HG02642 (cell line): Measurements from ENCODE around the gene AGAP1.

Experiments
- ATAC-seq: cut with Tn5 transposase; IDR thresholded peaks from one replicate; pipeline ENCODE4 v1.9.1; 2021; ENCODE audit warnings: mild to moderate bottlenecking; ENCODE audit not compliant: unreplicated experiment, poor library complexity

AGAP1 gene

DNA sequence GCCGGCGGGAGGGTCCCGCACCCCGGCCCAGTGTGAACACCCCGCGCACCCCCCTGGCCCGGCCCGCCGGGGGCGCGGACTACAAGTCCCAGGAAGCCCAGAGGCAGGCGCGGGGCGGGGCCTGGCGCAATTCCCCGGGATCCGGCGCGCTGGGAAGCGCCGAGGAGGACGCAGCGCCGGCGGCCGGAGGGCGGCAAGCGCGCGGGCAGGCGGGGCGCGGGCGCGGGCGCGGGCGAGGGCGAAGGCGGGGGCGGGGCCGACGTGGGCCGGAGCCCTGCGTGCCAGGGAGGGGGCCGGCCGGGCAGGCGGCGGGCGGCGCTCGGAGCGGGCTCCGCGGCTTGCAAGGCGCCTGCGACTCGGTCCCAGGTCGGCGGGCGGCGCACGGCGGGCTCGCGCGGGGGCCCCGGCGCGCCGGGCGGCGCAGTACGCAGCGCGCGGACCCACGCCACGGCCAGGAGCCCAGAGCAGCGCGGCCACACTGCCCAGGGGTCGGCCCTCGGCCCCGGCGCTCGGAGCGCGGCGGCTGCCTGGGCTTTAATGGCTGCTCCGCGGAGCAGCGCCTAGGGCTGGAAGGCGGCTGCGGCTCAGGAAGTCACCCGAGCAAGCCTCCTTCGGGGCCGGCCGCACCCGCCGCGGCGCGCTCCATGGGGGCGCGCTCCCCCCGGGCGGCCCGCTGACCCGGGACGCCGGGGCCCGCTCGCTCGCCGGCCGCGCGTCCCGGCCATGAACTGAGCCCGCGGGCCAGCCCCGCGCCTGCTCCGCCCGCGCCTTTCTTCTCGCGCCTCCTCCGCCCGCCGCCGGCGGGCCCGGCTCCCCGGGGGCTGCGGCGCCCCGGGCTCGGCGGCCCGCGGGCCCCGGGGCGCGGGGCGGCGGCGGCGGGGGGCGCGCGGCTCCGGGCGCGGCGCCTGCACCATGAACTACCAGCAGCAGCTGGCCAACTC lies at the start of gene AGAP1:
Gene AGAP1 (plus strand): TSS at position 269 of the 941 bp plus-strand sequence.
- peak; percentile 51 for ATAC-seq

DNA sequence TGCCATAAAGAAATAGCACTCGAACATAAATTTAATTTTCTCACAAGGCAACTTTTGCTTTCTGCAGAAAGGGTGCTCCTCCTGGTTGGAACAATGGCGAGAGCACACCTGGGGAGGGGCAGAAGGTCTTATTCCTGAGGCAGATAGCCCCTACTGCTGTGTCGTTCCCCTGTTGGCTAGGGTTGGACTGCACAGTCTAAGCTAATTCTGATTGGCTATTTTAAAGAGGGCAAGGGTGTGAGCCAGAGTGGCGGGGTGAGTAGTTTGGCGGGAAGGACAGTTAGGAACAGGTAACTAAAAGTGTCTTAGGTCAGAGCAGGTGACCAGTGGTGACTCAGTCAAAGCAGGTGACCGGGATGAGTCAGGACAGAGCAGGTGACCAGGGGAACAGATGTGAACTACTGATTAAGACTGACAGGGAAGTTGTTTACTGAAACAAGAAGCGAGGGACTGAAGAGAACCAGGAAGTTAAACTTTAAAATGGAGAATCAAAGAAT lies 49.7 kb upstream of the AGAP1 start:
- no peak for ATAC-seq

DNA sequence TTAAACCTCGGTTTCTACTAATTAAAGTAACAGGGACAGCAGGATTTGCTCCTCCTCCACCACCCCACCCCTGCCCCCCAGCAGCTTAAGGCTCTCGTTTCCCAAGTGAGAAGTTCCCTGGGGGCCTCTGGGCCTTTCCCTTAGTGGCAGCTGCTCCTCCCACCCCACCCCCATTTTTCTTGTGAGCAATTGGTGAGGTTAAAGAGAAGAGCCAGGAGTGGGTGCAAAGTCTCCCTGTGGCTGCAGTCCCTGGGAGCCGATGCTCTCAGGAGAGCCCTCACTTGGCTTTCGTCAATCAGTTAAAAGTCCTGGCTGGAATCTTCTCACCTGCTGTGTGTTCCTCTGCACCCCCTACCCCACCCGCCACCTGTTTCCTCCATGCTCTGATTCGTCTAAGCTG lies 48.7 kb upstream of the AGAP1 start:
- no peak for ATAC-seq

DNA sequence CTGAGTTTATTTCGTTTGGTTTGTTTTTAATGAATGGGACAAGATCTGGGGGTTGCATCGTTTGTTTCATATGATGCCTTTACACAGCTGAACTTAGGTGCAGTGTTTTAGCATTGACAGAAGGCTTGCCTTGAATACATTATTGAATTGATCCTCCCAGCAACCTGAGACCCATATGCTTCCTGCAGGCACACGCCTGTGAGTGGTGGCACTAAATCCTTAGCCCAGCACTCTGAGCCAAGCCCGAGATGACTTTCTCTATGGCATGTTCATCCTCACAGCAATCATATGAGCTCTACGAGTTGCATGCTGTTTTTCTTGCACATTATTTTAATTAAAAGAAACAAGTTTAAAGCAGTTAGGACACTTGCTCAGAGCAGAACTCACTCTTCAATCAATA lies 47.8 kb upstream of the AGAP1 start:
- no peak for ATAC-seq

DNA sequence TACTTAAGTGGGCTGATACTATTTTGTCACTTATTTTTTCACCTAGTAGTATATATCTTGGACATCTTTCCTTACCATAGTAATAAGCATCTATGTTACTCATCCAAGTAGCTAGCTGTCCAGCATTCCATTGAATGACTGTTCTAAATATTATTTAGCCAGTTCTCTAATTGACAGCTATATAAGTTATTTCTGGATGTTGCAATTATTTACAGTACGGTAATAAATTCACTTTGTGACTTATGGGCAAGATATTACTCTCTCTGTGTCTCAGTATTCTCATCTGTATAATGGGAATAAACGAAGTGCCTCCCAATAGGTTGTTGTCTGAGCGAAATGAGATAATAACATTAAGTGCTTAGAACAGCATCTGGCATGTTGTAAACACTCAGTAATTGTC lies 46.6 kb upstream of the AGAP1 start:
- no peak for ATAC-seq

DNA sequence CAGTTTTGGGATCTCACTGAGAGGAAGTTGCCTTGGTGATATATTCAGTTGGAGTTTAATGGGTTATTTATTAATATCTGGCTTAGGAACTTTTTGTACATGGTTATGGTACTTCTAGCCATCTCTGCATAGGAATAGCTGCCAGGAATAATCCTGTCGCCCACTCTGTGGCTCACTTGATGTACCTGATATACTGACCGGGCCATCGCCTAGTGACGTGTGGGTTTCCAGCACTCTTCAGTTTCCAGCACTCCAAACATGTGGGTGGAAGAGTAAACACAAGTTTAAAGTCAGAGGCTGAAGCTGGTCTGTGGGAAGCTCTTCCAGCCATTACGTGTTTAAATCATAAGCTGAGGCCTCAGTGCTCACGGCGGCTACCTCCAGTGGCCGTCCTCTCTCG lies 44.3 kb upstream of the AGAP1 start:
- no peak for ATAC-seq

DNA sequence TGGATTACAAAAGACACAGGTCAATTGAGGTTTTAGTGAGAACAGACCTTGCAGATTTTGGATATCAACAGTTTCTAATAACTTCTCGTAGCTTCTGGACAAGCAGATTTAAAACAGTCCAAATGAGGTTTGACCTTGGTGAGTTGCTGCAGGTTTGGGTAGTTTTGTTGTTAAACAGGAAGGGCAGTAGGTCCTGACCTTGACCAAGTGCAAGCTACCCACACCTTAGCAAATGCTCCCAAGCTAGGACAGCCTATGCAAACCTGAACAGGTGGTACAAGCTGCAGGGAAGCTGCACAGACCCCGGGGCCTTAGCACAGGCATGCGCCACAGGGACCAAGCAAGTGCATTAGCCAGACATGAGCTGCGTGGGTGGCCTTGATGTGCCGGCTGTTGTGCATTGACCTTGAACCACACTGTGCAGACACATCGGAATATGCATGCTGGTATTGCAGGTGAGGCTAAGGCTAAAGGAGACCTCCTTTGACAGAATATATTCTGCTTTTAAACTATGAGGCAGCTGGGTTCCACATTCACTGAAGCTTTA lies 40.2 kb upstream of the AGAP1 start:
- no peak for ATAC-seq

DNA sequence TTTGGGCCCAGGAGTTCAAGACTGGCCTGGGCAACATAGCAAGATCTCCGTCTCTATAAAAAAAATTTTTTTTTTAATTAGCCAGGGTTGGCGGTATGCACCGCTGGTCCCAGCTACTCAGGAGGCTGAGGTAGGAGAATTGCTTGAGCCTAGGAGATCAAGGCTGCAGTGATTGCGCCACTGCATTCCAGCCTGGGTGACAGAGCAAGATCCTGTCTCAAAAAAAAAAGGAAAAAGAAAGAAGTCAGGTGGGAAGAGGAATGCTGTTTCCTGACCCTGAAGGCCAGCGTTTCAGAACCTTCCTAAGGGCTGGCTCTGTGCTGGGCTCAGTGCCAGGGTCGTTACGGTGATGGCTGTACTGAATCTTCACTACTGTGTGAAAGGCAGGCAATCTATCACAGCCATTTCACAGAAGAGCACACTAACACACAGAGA lies 35.0 kb upstream of the AGAP1 start:
- ATAC-seq, result no peak

DNA sequence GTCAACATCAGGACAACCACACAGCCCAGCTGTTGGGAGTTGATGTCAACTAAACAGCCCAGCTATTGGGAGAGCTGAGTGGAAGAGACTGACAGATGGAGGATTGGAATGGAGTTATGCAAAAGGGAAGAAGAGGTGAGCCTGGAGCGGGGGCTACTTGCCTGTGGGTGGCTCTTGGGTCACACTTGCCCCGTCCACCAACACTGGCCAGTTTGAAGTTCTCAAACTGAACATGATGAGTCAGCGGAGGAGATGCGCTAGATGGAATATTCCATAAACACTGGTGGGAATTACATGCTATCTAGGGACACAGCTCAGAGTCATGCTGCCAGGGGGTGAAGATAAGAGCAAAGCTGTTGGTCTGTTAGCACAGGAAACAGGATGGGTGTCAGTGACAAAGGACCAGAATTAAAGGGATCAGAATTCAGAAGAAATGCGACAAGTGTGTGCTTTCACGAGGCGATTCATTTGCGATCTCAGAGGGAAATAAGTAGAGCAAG lies 33.2 kb upstream of the AGAP1 start:
- ATAC-seq, result no peak

DNA sequence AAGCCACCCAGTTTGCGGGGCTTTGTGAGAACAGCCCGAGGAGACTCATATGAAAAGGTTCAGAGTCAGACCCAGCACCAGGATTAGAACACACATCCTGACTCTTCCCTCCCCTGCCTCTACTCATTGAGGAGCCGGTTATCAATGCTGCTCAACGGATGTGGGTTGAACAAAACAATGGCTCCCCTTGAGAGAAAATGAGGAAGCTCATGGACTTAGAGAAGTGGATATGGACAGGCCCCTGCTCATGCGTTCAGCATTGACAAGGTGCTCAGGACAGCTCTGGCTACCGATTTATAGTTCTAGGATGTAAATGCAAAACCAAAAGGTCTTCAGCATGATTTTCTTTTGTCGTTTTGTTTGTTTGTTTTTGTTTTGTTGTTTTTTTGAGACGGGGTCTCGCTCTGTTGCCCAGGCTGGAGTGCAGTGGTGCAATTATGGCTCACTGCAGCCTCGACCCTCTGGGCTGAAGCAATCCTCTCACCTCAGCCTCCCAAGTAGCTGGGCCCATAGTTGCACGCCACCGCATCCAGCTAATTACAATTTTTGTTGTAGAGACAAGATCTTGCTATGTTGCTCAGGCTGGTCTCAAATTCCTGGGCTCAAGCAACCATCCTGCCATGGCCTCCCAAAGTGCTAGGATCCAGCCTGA lies 32.0 kb upstream of the AGAP1 start:
- no peak for ATAC-seq

DNA sequence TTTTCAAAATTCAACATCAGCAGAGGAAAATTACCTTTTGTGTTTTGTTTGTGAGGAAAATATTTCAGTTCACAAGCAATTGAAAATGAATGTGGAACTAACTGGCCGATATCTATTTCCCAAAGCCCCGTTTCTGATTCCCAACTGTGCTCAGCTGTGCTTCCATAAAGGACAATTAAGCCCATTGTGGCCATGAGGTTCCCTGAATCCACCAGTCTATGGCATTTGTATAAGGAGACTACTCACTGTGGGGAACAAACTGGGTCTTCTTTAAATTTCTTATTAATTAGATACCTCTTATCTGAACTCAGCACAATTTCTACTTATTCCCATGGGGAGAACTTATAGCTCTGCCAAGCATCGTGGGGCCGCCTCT lies 31.4 kb upstream of the AGAP1 start:
- no peak for ATAC-seq

DNA sequence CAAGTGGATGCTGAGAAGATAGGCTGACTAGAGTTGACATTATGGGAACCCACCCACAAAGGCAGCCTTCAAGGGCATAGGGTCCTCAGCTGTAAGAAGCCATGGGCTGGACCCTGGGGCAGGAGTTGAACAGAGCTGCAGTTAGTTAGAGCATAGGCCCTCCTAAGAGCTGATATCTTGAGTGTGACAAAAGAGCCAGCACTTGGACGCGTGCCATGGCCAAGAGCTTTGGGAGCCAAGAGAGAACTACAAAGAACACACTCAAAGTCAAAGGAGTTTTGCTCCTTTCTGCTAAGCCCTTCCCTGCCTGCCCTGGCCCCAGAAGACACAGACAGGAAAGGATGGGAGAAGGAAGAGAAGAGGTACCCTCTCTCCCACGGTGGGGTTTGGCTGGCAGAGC lies 29.9 kb upstream of the AGAP1 start:
- ATAC-seq, result no peak

DNA sequence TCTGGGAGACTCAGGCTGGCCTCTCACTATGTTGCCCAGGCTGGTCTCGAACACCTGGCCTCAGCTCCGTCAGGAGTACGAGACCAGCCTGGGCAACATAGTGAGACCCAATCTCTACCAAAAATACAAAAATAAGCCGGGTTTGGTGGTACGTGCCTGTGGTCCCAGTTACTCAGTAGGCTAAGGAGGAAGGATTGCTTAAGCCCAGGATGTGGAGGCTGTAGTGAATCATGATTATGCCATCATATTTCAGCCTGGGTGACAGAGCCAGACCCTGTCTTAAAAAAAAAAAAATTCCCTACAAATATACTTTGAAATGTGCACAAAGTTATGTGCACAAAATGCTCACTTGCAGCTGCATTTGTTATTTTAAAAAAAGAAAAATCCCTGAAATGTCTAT lies 26.3 kb upstream of the AGAP1 start:
- no peak for ATAC-seq

DNA sequence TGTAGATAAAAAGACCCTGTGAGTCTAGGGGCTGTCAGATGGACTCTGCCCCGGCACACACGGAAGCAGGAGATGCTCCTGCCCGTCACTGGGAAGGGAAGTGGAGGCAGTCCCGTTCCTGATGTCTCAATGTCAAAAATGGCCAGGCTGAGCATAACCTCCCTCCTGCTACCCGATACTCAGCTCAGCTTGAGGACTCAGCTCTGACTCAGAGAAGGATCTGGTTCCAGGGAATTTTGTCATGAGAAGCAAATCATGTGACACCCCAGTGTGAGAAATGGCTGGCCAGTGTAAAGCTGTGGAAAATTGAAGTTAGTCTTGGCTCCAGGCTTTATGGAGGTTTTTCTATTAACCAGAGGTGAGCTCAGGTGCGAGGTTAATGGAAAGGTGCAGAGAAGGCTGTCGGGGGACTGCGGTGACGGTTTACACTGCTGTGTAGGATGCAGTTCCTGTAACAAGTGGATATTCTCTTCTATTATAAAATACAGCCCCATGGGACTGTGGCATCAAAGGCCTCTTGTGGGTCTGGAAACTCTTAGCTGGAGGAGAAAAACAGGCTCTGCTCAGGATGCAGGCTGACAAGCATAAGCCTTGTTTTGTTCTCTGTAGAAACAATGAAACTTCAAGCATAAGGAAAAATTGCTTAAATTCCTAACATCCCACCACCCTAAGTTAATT lies 24.7 kb upstream of the AGAP1 start:
- ATAC-seq, result no peak

DNA sequence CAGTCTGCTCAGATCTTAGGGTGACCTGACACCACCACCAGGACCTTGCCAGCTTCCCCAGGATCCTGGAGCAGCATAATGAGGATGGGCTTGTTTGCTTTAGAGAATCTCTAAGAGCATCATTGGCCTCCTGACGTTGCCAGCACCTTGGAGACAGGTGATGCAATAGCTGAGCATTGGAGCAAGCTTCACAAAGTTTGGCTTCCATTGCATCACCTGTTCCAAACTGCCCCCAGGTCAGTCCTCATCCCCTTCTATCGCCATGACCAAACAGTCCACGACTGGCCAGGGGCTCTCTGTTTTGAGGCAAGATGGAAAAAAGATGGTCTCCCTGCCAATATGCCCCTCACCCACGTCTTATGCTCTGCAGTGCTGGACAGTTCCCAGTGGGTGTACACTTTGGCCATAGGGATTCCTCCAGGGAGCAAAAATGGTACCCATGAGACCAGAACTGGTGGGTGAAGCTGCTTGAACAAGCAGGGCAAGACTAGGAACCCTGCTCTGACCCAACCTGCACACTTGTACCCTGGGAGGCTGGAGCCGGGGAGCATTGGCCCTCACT lies 22.6 kb upstream of the AGAP1 start:
- no peak for ATAC-seq

DNA sequence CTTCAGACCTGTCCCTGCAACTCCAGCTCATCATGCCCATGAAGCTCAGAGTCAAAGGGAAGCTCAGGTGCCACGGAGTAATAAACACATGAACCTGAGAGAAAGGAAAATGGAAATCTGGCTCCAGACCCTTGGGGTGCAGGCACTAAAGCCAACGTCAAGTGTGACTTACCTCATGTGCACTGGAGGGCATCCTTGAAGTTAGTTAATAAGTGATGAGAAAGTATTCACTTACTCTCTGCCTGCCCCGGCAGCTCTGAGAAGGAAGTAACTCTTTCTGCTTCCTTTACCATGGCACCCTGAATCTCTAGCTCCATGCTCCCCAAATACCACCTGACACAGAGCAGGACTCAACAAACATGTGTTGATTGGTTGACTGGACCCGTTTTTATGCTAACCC lies 21.4 kb upstream of the AGAP1 start:
- ATAC-seq, result no peak

DNA sequence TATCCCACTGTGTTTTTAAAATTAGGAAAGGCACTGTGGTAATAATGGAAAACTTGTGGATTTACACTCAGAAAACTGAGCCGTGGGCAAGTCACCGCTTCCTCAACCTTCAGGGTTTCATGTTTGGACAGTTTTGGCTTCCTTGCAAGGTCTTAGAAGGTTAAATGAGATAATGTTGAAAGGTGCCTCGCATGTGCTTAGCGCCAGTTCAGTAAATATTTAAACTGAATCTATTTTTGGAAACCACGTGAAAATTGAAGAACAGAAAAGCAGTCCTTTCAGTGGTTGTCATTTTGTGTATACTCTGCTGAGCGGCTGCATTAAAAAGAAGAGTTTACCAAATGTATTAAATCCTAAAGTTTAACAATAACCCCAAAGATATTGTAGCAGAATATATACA lies 15.2 kb upstream of the AGAP1 start:
- no peak for ATAC-seq

DNA sequence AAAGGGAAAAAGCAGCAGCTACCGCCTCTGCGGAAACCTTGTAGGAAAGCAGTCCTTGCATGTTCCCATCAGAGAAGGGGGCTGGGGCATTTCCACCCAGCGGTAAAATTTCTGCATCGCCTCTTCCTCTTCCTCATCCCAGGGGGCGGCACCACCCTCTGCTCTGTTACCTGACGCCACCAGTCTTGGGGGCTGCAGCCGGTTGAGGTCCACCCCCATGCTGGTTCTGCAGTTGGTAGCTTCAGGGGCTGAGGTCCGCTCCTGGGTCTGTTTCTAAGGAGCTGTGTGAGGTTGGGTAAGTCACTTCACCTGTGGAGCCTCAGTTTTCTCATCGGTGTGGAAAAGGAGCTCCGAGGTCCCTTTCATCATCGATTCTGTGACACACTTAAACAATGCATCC lies 14.2 kb upstream of the AGAP1 start:
- ATAC-seq, result no peak

DNA sequence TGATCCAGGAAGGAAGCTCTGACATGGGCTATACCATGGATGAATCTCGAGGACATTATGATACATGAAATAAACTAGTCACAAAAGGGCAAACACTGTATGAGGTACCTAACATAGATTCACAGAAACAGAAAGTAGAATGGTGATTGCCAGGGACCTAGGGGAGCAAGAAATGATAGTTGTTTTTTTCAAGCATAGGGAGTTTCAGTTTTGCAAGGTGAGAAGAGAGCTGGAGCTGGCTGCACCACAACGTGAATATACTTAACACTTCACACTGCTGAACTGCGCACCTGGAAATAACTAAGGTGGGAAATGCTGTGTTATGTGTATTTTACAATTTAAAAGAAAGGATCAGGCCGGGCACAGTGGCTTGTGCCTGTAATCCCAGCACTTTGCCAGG lies 13.2 kb upstream of the AGAP1 start:
- no peak for ATAC-seq

DNA sequence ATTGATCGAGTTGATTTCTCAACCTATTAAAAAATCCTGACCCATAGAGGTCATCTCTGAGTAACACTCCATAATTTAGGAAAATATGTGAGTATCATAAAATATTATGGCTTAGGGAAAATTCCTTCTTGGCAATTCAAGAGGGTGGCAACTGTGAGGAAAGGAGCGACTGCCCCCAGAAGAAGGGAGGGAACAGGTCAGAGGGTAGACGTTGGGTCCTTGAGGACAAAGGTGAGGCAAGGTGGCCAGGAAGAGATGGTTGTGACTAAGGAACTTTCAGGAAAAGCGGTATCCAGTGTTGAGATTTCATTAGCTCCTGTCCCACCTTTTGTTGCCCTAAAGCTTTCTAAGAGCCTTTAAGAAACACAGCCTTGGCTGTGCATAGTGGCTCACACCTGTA lies 10.5 kb upstream of the AGAP1 start:
- ATAC-seq, result no peak
